Stimulated activated CD8-positive, alpha-beta memory T cell treated with anti-CD3 and anti-CD28 coated beads, Interleukin-15, amount 100 ng/mL, for 1 hour (primary cell): Measurements from ENCODE around the gene NFILZ.

Experiments used
- DNase-seq: peaks from one replicate; pipeline ENCODE4 v3.0.0-alpha.2; 2020; ENCODE audit warnings: low read depth

NFILZ gene, protein sequence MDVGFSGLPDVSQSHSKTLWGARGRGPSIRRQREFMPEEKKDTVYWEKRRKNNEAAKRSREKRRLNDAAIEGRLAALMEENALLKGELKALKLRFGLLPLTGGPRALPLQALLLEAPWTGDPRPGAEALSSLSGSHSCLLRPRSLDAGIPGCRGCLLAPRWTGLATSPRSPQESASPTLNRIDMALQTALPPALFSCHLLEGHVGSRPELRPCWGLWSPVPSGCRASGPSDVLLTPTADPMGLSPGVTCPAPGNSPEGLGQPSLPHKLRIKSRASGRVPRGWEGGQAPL

DNA sequence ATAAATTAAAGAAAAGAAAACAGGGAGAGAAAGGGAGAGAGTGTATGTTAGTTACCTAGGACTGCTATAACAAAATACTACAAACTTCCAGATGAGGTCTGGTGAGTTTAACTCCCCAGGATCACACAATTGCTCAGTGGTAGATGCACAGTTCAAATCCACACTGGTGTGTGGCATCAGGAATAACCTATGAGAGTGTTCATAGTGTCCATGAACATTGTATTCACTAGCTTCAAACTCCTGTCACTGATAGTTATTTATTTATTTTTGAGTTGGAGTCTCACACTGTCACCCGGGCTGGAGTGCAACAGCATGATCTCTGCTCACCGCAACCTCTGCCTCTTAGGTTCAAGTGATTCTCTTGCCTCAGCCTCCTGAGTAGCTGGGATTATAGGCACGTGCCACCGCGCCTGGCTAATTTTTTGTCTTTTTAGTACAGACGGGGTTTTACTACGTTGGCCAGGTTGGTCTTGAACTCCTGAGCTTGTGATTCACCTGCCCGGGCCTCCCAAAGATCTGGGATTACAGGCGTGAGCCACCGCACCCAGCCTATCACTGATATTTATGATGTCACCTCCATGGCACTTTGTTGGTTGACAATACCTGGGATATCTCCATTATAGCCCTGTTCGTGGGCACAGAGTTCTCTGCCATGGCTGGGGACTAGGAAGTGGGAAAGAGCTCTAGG, at the start of gene NFILZ:
Gene NFILZ, plus strand, starts transcription at position 638 of the 688 bp plus-strand sequence. CDS start 46,133 bp downstream, outside the sequence.
- no peak for DNase-seq

DNA sequence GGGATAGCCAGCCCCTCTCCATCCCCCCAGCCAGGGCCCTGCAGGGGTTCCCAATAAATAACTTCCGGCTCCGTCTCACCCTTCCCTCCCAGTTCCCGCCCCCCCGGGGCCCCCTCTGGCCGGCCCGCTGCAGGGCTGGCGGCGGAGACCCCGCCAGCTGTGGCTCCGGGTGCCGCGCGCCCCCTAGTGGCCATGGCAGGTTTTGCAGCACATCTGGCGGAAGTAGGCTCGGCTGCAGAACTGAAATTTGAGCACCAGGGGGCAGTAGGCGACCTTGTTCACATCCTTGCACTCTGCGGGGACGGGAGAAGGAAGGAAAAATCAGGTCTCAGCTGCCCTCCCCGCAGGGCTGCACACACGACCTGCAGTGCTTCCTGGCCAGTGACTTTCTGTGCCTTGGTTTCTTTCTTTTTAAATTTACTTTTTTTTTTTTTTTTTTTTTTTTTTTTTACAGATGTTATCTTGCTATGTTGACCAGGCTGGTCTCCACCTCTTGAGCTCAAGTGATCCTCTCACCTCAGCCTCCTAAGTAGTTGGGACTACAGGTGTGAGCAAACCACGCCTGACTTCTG, 49.6 kb upstream of the NFILZ start:
- peak; percentile 73 for DNase-seq

DNA sequence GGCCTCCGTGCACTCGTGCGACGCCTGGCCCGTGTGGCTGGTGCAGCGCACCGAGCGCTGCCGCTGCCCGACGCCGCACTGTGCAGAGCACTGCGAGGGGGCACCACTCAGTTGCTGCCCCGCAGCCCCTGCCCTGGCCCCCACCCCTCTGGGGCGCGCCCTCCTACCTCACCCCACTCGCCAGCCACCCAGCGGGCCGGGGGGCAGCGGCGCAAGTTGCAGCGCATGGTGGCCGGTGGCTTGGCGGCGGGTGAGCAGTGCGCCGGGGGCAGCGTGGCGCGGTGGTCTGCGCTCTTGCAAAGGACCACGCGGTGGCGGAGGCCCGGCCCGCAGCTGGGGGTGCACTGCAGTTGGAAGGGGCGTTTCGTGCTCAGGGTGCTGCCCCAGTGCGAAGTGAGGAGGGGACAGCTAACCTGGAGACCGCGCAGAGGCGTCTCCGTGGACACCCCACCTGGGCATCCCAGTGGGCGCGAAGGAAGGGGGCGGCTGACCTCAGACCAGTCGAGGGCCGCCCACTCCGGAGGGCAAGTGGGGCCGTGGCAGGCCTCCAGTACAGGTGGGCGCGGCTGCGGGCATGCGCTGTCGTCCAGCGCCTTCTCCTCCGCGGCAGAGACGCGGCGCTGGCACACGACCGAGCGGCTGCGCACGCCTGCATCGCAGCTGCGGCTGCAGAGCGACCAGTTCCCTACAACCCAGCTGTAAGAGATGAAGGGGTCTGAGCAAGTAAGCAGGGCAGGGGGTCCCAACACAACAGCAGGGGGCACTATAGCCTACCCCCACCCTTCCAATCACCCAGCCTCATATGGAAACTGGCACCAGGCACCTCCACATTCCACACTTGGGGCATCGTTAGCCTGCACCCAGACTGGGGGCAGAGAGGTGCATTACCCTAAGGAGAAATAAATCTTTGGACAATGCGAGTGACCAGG, 45.2 kb upstream of the NFILZ start:
- DNase-seq: no peak

DNA sequence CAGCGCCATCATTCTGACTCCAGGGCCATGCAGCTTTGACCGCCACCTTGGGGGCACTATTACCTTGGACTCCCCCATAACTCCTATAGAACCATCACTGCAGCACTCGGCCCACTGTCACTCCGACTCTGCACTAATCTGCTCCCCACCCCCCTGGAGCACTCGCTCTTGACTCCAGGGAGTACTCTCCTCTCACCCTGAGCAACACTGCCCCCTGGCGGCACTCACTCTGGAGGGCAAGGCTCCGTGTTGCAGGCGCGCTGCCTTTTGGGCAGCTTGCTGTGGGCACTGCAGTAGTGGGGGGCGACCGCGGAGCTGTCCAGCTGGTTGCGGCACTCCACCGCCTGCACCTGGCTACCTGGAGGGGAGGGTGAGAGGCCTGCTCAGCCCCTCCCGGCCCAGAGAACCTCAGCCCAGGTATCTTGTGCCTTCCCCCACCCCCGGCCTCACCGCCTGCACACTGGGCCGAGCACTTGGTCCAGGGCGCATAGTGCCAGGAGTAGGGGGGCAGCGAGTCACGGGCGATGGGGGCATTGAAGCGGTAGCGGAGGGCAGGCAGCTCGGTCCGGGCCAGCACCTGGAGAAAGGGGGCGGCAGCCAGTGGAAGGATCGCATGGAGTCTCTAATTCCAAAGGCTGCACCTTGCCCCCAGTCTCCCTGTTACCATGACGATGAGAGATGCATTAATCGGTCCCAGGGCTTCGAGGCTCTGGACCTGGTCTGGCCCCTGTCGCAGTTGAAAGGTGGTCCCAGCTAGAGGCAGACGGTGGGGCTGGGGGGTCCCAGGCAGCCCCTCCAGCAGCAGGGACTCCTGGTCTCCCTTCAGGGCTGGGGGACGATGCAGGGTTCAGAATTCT, 44.3 kb upstream of the NFILZ start:
- peak; percentile 47 for DNase-seq

DNA sequence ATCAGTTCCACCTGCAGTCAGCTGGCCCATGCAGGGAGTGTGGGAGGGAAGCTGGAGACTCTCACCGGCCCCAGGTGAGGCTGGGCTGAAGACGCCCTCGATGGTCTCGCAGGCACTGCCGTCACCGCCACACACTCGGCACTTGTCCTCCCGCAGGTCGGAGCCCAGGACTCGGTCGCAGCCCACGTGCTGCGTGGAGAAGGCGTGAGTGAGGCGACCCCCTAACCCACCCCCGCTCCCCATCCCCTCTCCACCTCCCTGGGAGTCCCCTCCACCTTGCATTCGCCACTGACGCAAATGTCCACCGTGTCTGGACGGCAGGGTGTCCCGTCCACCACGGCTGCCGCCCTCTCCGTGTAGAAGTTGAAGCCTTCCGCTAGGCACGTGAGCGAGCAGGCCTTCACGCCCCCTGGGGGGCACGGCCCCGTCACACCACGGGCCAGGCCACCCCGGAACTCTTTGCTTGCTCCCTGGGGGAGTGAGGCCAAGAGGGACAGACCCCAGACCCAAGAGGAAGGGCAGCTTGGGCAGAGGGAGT, 41.2 kb upstream of the NFILZ start:
- no peak for DNase-seq

DNA sequence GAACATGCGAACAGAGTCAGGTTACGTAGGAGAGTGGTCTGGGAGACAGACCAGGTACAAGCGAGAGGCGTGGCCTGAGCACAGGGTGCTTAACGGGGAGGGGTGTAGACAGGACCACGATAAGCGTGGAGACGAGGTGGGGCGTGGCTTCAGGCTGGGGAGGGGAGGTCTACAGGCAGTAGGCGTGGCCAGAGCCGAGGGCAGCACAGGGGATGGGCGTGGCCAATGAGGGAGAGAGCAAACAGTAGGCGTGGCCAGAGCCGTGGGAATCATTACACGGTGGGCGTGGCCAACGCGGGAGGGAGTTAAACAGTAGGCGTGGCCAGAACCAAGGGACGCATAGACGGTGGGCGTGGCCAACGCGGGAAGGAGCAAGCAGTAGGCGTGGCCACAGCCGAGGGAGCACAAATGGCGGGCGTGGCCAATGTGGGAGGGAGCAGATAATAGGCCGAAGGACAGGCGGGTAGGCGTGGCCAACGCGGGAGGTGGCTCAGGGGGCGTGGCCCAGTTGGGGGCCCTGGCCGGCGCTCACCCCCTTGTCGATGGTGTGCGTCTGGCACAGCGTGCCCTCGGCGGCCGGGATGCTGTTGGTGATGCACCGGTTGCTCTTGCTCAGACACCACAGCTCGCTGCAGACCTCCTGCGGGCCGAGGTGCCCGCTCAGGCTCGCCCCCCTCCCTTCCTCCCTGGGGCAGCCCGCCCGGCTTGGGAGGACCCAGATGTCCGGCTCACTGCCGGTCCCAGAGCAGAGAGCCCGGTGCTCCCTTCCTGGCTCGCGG, 38.0 kb upstream of the NFILZ start:
- DNase-seq: peak; percentile 86

DNA sequence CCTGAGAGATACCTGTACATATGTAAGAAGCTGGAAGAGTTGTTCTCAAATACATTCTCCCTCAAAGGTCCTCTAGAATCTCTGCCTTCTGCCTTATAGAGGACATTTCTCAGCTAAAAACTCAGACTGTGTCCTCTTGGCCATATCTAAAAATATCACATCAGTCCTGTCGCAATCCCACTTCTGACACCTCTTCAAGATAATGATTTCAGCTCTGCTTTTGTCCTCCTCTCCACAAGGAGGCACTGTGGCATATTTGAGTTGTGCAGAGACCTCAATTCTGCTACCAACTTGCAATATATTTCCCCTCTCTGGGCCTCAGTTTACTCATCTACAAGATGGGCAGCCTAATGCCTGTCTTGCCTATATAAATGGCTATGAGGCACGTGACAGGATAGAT, 36.5 kb upstream of the NFILZ start:
- no peak for DNase-seq

DNA sequence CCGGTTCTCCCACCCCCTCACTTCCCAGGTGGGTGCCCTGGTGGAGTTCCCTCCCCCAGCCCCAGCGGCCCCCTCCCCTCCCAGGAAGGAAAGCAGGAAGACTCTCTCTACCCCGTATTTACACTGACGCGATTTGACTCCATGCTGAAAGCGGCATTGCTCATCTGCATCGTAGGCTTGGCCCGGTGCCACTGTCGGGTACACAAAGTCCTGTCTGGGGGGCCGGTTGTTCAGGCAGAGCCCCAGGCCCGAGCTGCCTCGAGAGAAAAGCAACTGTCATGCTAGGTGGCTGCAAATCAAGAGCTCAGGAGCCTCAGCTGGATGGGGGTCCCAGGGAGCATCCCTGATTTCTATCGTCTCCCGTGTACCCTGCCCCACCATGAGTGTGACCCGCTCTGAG, 34.8 kb upstream of the NFILZ start:
- no peak for DNase-seq

DNA sequence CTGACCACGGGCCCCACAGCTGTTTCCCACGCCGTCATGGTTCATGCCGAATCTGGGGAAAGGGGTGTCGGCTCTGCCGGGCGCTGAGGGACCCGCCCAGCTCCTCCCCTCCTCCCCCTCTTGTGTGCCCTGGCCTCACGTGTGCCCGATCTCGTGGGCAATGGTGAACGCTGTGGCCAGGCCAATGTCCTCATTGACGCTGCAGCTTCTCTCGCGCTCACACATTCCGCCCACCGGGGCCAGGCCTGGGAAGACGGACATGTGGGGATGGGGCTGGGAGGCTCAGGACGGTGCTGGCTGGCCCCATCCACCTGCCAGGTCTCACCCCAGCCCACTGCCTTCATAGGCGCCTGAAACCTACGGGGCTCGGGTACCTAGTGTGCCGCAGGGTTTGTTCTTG, 34.3 kb upstream of the NFILZ start:
- no peak for DNase-seq

DNA sequence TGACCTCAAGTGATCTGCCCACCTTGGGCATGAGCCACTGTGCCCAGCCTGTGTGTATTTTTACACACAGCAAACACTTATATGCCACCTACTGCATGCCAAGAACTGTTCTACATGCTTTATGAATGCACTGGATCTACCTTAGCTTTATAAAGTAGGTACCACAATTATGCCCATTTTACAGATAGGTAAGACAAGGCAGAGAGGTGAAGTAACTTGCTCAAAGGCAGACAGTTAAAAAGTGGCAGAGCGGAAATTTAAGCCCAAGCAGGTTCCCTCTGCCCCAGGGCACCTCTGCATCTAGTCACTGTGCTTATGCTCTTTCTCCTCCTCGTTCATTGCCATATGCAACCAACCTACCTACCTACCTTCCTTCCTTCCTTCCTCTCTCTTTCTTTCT, 30.4 kb upstream of the NFILZ start:
- DNase-seq: no peak

DNA sequence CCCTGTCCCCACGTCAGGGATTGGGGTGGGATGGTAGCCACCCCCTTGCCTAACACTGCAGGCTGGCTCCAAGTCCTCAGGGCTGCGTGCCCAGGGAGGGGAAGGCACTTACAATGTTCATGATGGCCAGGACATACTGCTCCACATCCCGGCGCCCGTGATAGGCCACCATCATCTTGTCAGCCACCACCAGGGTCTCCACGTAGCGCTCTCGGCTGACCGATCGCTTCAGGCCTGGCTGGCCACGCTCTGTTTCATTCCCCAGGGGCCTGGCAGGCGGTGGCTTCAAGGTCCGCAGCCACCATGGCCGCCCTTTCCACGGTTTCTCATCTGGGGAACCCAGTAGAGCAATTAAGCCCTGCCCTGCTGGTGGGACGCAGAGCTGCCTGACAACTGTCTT, 29.6 kb upstream of the NFILZ start:
- no peak for DNase-seq

DNA sequence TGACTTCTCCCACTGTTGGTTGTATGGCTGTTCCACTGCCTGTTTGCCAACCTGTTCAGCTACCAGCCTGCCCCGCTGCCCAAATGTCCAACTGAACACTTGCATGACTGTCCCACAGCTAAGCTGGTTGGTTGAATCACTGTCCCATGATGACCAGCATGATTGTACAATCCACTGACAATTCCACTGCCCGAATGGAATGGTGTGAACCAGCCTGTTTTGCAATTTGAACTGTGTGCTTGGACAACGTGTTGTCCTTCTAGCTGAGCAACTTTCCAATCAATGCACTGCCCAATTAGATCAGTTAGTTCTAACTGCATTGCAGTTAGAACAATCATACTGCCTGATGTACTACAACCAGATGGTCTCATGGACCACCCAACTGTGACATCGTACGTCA, 28.6 kb upstream of the NFILZ start:
- DNase-seq: no peak

DNA sequence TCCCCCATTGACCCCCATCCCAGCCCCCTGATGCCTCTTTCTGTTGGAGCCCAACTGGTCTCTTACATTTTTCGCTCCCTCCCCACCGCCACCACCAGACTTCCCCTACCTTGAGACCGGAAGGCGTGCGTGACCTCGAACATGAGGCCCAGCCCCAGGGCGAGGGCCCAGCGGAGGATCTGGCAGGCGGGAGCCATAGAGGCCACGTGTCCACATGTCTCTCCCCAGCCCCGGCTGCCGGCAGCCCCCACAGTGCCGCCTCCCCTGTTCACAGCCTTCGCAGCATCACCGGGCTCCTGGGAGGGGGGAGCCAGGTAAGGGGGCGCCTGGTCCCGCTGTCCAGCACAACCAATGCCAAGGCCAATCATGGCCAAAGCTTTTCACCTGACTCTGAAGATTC, 24.9 kb upstream of the NFILZ start:
- DNase-seq: no peak

DNA sequence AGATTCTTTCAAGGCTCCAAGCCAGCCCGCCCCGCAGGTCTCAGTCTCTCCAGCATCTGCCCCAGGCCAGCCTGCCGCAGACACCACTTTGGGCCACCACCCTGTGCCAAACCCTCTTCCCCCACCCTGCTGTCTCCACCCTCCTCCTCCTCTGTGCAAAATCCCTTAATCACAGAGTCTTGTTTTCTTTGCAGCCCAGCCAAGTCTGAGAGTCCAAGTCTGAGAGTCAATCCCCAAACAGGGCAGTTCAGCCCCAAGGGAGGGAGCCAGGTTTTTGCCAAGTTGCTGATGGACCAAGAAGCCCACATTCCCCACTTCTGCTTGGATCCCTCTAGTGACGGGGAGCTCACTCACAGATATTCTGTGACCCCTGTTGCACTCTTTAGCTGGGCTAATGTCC, 23.0 kb upstream of the NFILZ start:
- DNase-seq: no peak

DNA sequence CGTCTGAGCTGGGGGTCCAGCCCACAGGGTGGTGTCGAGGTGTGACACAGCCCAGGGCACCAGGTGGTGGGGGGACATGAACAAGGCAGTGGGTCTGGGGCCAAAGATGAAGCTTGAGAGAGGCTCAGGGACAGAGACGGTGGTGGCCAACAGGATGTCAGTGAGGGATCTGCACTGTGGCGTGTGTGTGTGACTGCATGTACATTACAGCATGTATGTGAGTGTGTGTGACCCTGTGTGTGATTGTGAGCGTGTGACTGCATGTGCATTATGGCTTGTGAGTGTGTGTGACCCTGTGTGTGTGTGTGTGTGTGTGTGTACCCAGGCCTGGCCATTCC, 21.5 kb upstream of the NFILZ start:
- DNase-seq: no peak

DNA sequence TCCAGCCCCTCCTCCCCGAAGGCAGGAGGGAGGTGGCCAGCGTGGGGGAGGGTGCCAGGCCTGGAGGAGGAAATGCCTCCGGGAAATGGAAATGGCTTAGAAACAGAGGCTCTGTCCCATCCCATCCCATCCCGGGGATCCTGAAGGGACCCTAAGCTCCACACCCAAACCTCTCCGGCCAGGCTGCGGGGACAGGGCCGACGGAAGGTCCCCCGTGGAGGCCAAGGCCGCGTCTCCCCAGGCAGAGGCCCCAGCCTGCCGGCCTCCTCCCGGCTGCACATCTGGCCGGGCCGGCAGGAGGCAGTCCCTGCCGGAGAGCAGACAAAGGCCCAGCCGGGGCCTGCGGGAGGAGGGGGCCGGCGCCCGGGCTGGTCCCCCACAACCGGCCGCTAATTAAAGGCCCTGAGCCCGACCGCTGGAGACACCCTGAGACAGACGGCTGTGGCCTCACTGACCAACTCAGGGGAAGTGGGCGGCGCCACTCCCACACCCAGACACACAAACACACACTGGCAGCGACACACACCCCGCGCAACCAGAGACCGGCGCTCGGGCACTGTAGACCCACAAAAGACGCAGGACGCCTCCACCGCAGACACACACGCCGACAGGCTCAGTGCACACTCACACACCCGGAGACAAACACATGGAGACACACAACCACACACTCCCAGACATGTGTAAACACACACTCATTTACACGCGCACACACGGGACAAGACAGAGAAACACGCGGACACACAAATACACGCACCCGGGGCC, 21.0 kb upstream of the NFILZ start:
- no peak for DNase-seq

DNA sequence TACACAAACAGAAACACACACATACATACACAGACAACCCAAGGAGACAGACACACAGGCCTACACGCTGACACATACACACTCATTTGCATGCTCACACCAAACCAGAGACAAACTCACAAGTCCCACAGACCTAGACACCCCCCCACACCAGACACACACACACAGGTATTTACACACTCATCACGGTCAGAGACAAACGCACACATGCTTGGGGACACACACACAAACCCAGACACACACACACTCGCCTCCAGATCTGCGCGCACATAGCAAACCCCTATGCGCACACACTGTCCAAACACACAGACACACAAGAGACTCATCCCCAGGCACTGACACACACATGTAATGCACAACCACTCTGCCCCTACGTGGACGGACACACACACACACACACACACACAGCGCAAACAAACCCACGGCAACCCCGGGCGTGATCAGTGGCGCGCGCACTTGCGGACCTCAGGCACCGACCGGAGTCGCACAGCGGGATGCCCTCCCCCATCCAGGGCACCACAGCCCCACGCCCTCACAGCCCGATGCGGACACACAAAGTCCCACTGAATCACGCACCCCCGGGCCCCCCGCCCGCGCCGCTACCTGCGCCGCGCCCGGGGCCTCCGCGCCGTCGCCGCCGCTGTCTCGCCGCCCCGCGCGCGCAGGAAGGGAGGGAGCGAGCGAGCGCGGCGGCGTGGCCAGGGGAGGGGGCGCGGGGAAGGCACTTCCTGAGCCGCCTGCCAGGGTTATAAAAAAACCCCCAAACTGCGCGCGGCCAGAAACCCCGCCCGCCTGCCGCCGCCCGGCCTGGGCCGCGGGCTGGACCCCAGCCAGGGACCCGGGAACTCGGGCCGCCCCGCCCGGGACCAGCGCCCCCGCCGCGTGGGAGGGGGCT, 20.1 kb upstream of the NFILZ start, which contains the start of gene ADAMTS10:
Gene ADAMTS10, minus strand, starts transcription at position 675 of the 895 bp plus-strand sequence. CDS start 5,005 bp downstream, outside the sequence.
- DNase-seq: no peak

DNA sequence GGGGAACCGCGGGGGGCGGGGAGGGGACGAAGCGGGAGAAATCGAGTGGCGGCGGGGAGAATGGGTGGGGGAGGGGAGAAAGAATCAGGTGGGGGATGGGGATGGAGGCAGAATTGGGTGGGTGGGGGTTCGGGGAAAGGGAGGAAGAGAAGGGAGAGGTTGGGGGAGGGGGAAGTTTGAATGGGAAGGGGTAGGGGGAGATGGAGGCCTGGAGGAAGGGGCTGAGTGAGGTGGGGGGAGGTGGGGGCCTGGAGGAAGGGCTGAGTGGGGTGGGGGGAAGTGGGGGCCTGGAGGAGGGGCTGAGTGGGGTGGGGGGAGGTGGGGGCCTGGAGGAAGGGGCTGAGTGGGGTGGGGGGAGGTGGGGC, 19.5 kb upstream of the NFILZ start:
- no peak for DNase-seq
